Measurements from ENCODE around the gene KIF26A. TPM values are rescaled to one million over a fixed set of nuclear protein-coding genes. Genes with fewer than 3 reads are reported as not detected.
A peak's percentile ranks its signal among the peaks of the same experiment; 100 is the strongest.

Gene KIF26A
- total RNA-seq, 1 donor from 2014 or later = 20.0 TPM

- Mint-ChIP-seq H3K27me3 (ENCODE audit: low read depth) (peaks cover 2% of the 10 kb centered on the region), H3K27ac (no peak overlapping the region)
Measured at GRCh38 chr14:104202259-104203070, 64.1 kb downstream of the KIF26A start.

GRCh38 chr14:104203071-104203425 is 64.7 kb downstream of the KIF26A start:
- no peak for TF ChIP-seq CTCF (IDR thresholded peaks at IDR 0.05; ENCODE audit: unreplicated experiment)
- Mint-ChIP-seq H3K27ac (no peak overlapping the region), H3K27me3 (ENCODE audit: low read depth) (peaks cover 2% of the 10 kb centered on the region), H3K4me3 (no peak overlapping the region), H3K4me1 (peaks cover 9% of the 10 kb centered on the region), H3K9me3 (no peaks in the 10 kb centered on the region), H3K36me3 (no peaks in the 10 kb centered on the region)
- DNase-seq (ENCODE audit: low spot score in 2 of 2, unreplicated experiment in 2 of 2) = no peak

More at GRCh38 chr14:104202259-104203070, 64.1 kb downstream of the KIF26A start:
- H3K9me3 Mint-ChIP-seq = no peaks in the 10 kb centered on the region
- peaks cover 9% of the 10 kb centered on the region for H3K4me1 Mint-ChIP-seq
- no peak overlapping the region for H3K4me3 Mint-ChIP-seq
- TF ChIP-seq CTCF (IDR thresholded peaks at IDR 0.05; ENCODE audit: unreplicated experiment) = no peak
- DNase-seq (ENCODE audit: low spot score in 2 of 2, unreplicated experiment in 2 of 2) = no peak
- no peaks in the 10 kb centered on the region for H3K36me3 Mint-ChIP-seq

GRCh38 chr14:104204660-104205149 is 66.3 kb downstream of the KIF26A start:
- H3K27me3 Mint-ChIP-seq (ENCODE audit: low read depth) = peaks cover 2% of the 10 kb centered on the region
- H3K4me3 Mint-ChIP-seq = no peak overlapping the region
- TF ChIP-seq CTCF (IDR thresholded peaks at IDR 0.05; ENCODE audit: unreplicated experiment) = no peak
- DNase-seq (ENCODE audit: low spot score in 2 of 2, unreplicated experiment in 2 of 2) = no peak
- no peaks in the 10 kb centered on the region for H3K36me3 Mint-ChIP-seq
- no peaks in the 10 kb centered on the region for H3K9me3 Mint-ChIP-seq
- peaks cover 9% of the 10 kb centered on the region for H3K4me1 Mint-ChIP-seq
- no peak overlapping the region for H3K27ac Mint-ChIP-seq

- Mint-ChIP-seq H3K9me3 (no peaks in the 10 kb centered on the region), H3K27ac (no peak overlapping the region), H3K36me3 (no peaks in the 10 kb centered on the region), H3K27me3 (ENCODE audit: low read depth) (peaks cover 2% of the 10 kb centered on the region), H3K4me1 (peaks cover 11% of the 10 kb centered on the region), H3K4me3 (no peak overlapping the region)
- TF ChIP-seq CTCF (IDR thresholded peaks at IDR 0.05; ENCODE audit: unreplicated experiment) = no peak
- no peak for DNase-seq (ENCODE audit: low spot score in 2 of 2, unreplicated experiment in 2 of 2)
Measured at GRCh38 chr14:104205781-104206180, 67.4 kb downstream of the KIF26A start.

- no peak for TF ChIP-seq CTCF (IDR thresholded peaks at IDR 0.05; ENCODE audit: unreplicated experiment)
- H3K4me3 Mint-ChIP-seq = no peak overlapping the region
- peak in 1 of 2 experiments; percentile 54 for DNase-seq (ENCODE audit: low spot score in 2 of 2, unreplicated experiment in 2 of 2)
Measured at GRCh38 chr14:104206281-104206904, 68.0 kb downstream of the KIF26A start.

More at GRCh38 chr14:104206281-104206904, 68.0 kb downstream of the KIF26A start:
- Mint-ChIP-seq H3K9me3 (no peaks in the 10 kb centered on the region), H3K36me3 (no peaks in the 10 kb centered on the region), H3K27me3 (ENCODE audit: low read depth) (peaks cover 5% of the 10 kb centered on the region), H3K4me1 (peaks cover 17% of the 10 kb centered on the region), H3K27ac (no peak overlapping the region)
